GM19324 (cell line): Measurements from ENCODE around the gene ZNRF1.
"Not testable (repeated sequence)": the region's sequence is repeated elsewhere in the genome, so short reads cannot be mapped to it uniquely, and the experiment has no call there.

Experiments
- ATAC-seq: cut with Tn5 transposase; IDR thresholded peaks from one replicate; pipeline ENCODE4 v1.9.1; 2021; ENCODE audit warnings: mild to moderate bottlenecking, moderate library complexity; ENCODE audit not compliant: unreplicated experiment, low FRiP score

ZNRF1 gene

GRCh38 chr16:75000481-75001081 is 1.8 kb downstream of the ZNRF1 start:
- ATAC-seq = no peak

GRCh38 chr16:75002474-75002873 is 3.6 kb downstream of the ZNRF1 start:
- ATAC-seq = no peak

GRCh38 chr16:75003931-75004330 is 5.1 kb downstream of the ZNRF1 start:
- ATAC-seq = no peak

GRCh38 chr16:75004460-75004859 is 5.6 kb downstream of the ZNRF1 start:
- no peak for ATAC-seq

GRCh38 chr16:75005697-75006096 is 6.9 kb downstream of the ZNRF1 start:
- ATAC-seq = no peak

GRCh38 chr16:75007443-75007842 is 8.6 kb downstream of the ZNRF1 start:
- no peak for ATAC-seq

GRCh38 chr16:75010427-75010826 is 11.6 kb downstream of the ZNRF1 start:
- ATAC-seq = no peak

- ATAC-seq = peak; percentile 43
These were observed 12.9 kb downstream of the ZNRF1 start for GRCh38 chr16:75011634-75012307.

- peak; percentile 52 for ATAC-seq
These were observed 13.7 kb downstream of the ZNRF1 start for GRCh38 chr16:75012380-75013081.

- ATAC-seq = not testable (repeated sequence)
These were observed 14.3 kb downstream of the ZNRF1 start for GRCh38 chr16:75013123-75013522.

GRCh38 chr16:75014318-75014717 is 15.5 kb downstream of the ZNRF1 start:
- no peak for ATAC-seq

GRCh38 chr16:75016451-75017081 is 17.7 kb downstream of the ZNRF1 start:
- not testable (repeated sequence) for ATAC-seq

- no peak for ATAC-seq
These were observed 19.1 kb downstream of the ZNRF1 start for GRCh38 chr16:75017670-75018525.

GRCh38 chr16:75019007-75019406 is 20.2 kb downstream of the ZNRF1 start:
- ATAC-seq = no peak

- no peak for ATAC-seq
These were observed 20.8 kb downstream of the ZNRF1 start for GRCh38 chr16:75019586-75019985.

GRCh38 chr16:75021410-75021809 is 22.6 kb downstream of the ZNRF1 start:
- ATAC-seq = no peak

GRCh38 chr16:75022567-75022966 is 23.7 kb downstream of the ZNRF1 start:
- ATAC-seq = no peak

GRCh38 chr16:75023009-75023408 is 24.2 kb downstream of the ZNRF1 start:
- no peak for ATAC-seq

GRCh38 chr16:75024182-75024581 is 25.4 kb downstream of the ZNRF1 start:
- ATAC-seq = no peak

- ATAC-seq = no peak
These were observed 25.8 kb downstream of the ZNRF1 start for GRCh38 chr16:75024594-75024993.
